Inferior parietal cortex (tissue), 1 donor: Measurements from ENCODE around the gene LEMD1.

Experiments used
- DNase-seq: peaks from one replicate; pipeline ENCODE4 v3.0.0-alpha.2; 2016; ENCODE audit errors: extremely low spot score

Gene LEMD1

GRCh38 chr1:205354259-205355074, 67.4 kb downstream of the LEMD1 start:
- peak; percentile 87 for DNase-seq

GRCh38 chr1:205353612-205354011, 68.2 kb downstream of the LEMD1 start:
- DNase-seq, result no peak

- no peak for DNase-seq
Observed at GRCh38 chr1:205353191-205353590, 68.7 kb downstream of the LEMD1 start.

GRCh38 chr1:205351984-205352713, 69.7 kb downstream of the LEMD1 start:
- no peak for DNase-seq

- no peak for DNase-seq
Observed at GRCh38 chr1:205350691-205351141, 71.1 kb downstream of the LEMD1 start.

- DNase-seq, result no peak
Observed at GRCh38 chr1:205350124-205350523, 71.7 kb downstream of the LEMD1 start.

- no peak for DNase-seq
Observed at GRCh38 chr1:205348554-205349487, 73.0 kb downstream of the LEMD1 start.

- DNase-seq, result no peak
Observed at GRCh38 chr1:205346956-205347574, 74.8 kb downstream of the LEMD1 start.

- DNase-seq, result no peak
Observed at GRCh38 chr1:205345761-205346160, 76.1 kb downstream of the LEMD1 start.

- no peak for DNase-seq
Observed at GRCh38 chr1:205344066-205344928, 77.6 kb downstream of the LEMD1 start.

GRCh38 chr1:205343431-205344065, 78.3 kb downstream of the LEMD1 start:
- no peak for DNase-seq

GRCh38 chr1:205342986-205343385, 78.9 kb downstream of the LEMD1 start:
- DNase-seq, result no peak

GRCh38 chr1:205340676-205341075, 81.2 kb downstream of the LEMD1 start:
- no peak for DNase-seq

- no peak for DNase-seq
Observed at GRCh38 chr1:205339717-205340116, 82.1 kb downstream of the LEMD1 start.

GRCh38 chr1:205339197-205339702, 82.6 kb downstream of the LEMD1 start:
- DNase-seq, result no peak

- no peak for DNase-seq
Observed at GRCh38 chr1:205338011-205338410, 83.8 kb downstream of the LEMD1 start.

- DNase-seq, result no peak
Observed at GRCh38 chr1:205337481-205337880, 84.4 kb downstream of the LEMD1 start.

- DNase-seq, result peak; percentile 86
Observed at GRCh38 chr1:205335692-205336091, 86.2 kb downstream of the LEMD1 start.

- DNase-seq, result no peak
Observed at GRCh38 chr1:205332015-205332791, 89.7 kb downstream of the LEMD1 start.
